Activated T-cell treated with anti-CD3 and anti-CD28 coated beads, Interleukin-2, amount 50 U/mL, for 4 hours (primary cell): Measurements from ENCODE around the gene SLC1A7. TPM values are rescaled to one million over a fixed set of nuclear protein-coding genes. Genes with fewer than 3 reads are reported as not detected.

Source experiments
- ATAC-seq, 2 donors: fragments of 200-7000 bp; cut with Tn5 transposase; one replicate each; pipeline ENCODE4 v1.10.0; 2021
- DNase-seq: peaks from one replicate; pipeline ENCODE4 v3.0.0-alpha.2; 2020
- H3K27me3 Mint-ChIP-seq: one replicate; pipeline ENCODE4 v1.8.0; 2021; ENCODE audit warnings: low read depth, mixed read lengths
- H3K36me3 Mint-ChIP-seq: one replicate; pipeline ENCODE4 v1.8.0; 2022; ENCODE audit warnings: mixed read lengths; ENCODE audit not compliant: insufficient read depth
- H3K4me1 Mint-ChIP-seq: one replicate; pipeline ENCODE4 v1.8.0; 2021; ENCODE audit warnings: low read depth, mixed read lengths
- H3K4me3 Mint-ChIP-seq: one replicate; pipeline ENCODE4 v1.8.0; 2021; ENCODE audit warnings: mild to moderate bottlenecking, moderate library complexity, mixed read lengths
- H3K9me3 Mint-ChIP-seq: one replicate; pipeline ENCODE4 v1.8.0; 2021; ENCODE audit warnings: mixed read lengths
- total RNA-seq, 3 donors: library from RNA; stranded (reverse); gene quantifications; one replicate each; pipeline ENCODE4 v1.2.1, GENCODE V29; 2021

The SLC1A7 gene
- total RNA-seq, 3 donors from 2014 or later = not detected

DNA sequence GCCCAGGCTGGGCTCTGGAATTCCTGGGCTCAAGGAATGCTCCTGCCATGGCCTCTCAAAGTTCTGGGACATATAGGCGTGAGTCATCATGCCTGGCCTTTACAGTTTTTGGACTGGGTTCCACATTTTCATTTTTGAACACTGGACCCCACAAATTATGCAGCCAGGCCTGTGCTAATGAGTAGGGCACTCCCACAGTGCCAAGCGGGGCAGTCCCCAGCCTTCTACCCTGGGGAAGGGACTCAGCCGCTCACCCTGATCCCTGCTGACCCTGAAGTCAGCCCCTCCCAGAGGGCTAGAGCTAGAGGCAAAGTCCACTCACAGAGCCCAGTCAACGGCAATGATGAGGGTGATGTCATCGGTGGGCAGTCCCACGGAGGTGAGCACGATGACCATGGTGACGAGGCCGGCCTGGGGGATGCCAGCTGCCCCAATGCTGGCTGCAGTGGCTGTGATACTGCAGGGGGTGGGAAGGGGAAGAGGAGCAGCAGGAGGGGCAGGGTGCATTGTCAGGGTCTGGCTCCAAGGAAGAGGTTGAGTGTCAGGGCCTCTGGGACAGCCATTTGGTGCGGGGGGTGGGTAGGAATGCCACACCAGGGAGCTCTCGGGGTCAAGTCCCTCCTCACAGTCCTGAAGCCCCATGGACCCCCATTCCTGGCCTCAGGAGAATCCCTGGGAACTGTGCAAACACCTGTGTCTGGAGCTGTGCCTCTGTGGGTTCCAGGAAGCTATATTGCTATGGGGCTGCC lies 52.8 kb downstream of the SLC1A7 start:
- Mint-ChIP-seq H3K36me3 (no peaks in the 10 kb centered on the region), H3K4me3 (no peak overlapping the region), H3K9me3 (no peaks in the 10 kb centered on the region), H3K27me3 (no peaks in the 10 kb centered on the region), H3K4me1 (no peaks in the 10 kb centered on the region)
- DNase-seq (no peak), ATAC-seq (no peak)

- no peaks in the 10 kb centered on the region for H3K9me3 Mint-ChIP-seq
- H3K4me3 Mint-ChIP-seq = no peak overlapping the region
- H3K4me1 Mint-ChIP-seq = peaks cover 3% of the 10 kb centered on the region
- ATAC-seq = no peak
- no peaks in the 10 kb centered on the region for H3K27me3 Mint-ChIP-seq
- H3K36me3 Mint-ChIP-seq = no peaks in the 10 kb centered on the region
- DNase-seq = no peak
Observed at GRCh38 chr1:53088616-53089300, 53.7 kb downstream of the SLC1A7 start.

GRCh38 chr1:53087332-53088285 lies 54.8 kb downstream of the SLC1A7 start:
- no peak for DNase-seq
- H3K36me3 Mint-ChIP-seq = no peaks in the 10 kb centered on the region
- no peak overlapping the region for H3K4me3 Mint-ChIP-seq
- no peaks in the 10 kb centered on the region for H3K9me3 Mint-ChIP-seq
- no peak for ATAC-seq
- H3K27me3 Mint-ChIP-seq = no peaks in the 10 kb centered on the region
- H3K4me1 Mint-ChIP-seq = peaks cover 3% of the 10 kb centered on the region

DNA sequence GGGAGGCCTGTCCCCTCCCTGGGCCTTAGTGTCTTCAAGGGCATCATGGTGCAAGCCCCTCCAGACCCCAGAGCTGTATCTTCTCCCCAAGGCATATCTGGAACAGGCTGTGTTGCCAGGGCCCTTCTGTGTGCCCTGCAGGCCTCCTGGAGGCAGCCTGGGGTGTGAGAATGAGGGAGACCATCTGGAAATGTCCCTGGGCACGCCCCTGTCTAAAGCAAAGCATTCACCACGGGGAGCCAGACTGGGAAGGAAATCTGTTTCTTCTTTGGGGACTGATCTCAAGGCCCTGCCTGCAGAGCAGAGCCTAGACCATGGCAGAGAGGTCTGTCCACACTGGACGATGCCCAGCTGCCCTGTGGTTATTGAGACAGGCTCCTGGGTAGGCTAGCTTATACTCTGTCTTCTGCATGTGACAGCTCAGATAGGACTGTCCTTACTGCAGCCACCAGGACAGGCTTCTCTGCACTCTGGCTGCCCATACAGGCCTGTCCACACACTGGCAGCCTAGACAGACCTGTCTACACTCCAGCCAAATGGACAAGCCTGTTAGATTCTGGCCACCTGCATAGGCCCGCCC lies 55.9 kb downstream of the SLC1A7 start:
- Mint-ChIP-seq H3K27me3 (no peaks in the 10 kb centered on the region), H3K4me1 (peaks cover 3% of the 10 kb centered on the region), H3K9me3 (no peaks in the 10 kb centered on the region), H3K4me3 (no peak overlapping the region), H3K36me3 (no peaks in the 10 kb centered on the region)
- ATAC-seq (no peak), DNase-seq (no peak)

GRCh38 chr1:53085405-53085804 lies 57.0 kb downstream of the SLC1A7 start:
- no peaks in the 10 kb centered on the region for H3K9me3 Mint-ChIP-seq
- ATAC-seq (no peak), DNase-seq (no peak)
- H3K36me3 Mint-ChIP-seq = no peaks in the 10 kb centered on the region
- H3K4me1 Mint-ChIP-seq = peaks cover 3% of the 10 kb centered on the region
- no peak overlapping the region for H3K4me3 Mint-ChIP-seq
- no peaks in the 10 kb centered on the region for H3K27me3 Mint-ChIP-seq

GRCh38 chr1:53084589-53084971 lies 57.9 kb downstream of the SLC1A7 start:
- Mint-ChIP-seq H3K4me1 (peaks cover 3% of the 10 kb centered on the region), H3K36me3 (no peaks in the 10 kb centered on the region), H3K27me3 (no peaks in the 10 kb centered on the region), H3K4me3 (no peak overlapping the region), H3K9me3 (no peaks in the 10 kb centered on the region)
- DNase-seq = no peak
- peak in 1 of 2 donors; percentile 28 for ATAC-seq

GRCh38 chr1:53083636-53084588 lies 58.5 kb downstream of the SLC1A7 start:
- DNase-seq (no peak), ATAC-seq (no peak)
- Mint-ChIP-seq H3K9me3 (no peaks in the 10 kb centered on the region), H3K4me1 (peaks cover 3% of the 10 kb centered on the region), H3K36me3 (no peaks in the 10 kb centered on the region), H3K27me3 (no peaks in the 10 kb centered on the region), H3K4me3 (no peak overlapping the region)

- no peak overlapping the region for H3K4me3 Mint-ChIP-seq
- ATAC-seq = no peak
- no peaks in the 10 kb centered on the region for H3K27me3 Mint-ChIP-seq
- H3K36me3 Mint-ChIP-seq = no peaks in the 10 kb centered on the region
- no peaks in the 10 kb centered on the region for H3K9me3 Mint-ChIP-seq
- peaks cover 3% of the 10 kb centered on the region for H3K4me1 Mint-ChIP-seq
- DNase-seq = no peak
Observed at GRCh38 chr1:53082826-53083455, 59.5 kb downstream of the SLC1A7 start.

DNA sequence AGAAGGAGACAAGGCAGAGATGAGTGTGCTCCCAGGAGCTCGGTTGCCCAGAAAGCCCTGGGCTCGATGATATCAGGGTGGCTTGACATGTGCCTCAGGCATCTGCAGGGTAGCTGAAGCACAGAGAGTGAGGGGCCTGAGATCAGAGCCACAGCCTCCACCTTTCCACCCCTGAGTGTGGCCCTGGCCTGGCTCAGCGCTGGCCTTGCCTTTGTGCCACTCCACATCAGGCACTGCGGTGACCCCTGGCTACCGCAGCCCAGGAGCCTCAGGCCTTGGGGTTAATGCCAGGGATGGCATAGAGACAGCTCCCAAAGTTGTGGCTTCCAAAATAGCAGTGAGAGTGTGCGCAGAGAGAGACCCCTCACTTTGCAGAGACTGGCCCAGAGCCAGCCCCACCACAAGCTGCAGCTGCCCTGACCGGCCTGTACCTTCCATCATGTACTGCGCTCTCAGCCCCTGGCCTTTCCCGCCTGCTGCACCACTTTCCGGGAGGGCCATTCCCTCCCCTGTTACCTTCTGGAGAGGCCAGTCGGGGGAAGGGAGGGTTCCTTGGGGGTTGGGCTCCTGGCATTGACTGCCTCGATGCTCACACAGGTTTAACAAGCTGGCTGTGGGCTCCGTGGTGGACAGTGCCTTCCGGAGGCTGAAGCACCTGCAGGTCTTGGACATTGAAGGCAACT lies 60.9 kb downstream of the SLC1A7 start:
- no peak for ATAC-seq
- no peaks in the 10 kb centered on the region for H3K36me3 Mint-ChIP-seq
- H3K4me1 Mint-ChIP-seq = peaks cover 3% of the 10 kb centered on the region
- H3K4me3 Mint-ChIP-seq = no peak overlapping the region
- H3K27me3 Mint-ChIP-seq = no peaks in the 10 kb centered on the region
- no peaks in the 10 kb centered on the region for H3K9me3 Mint-ChIP-seq
- no peak for DNase-seq

DNA sequence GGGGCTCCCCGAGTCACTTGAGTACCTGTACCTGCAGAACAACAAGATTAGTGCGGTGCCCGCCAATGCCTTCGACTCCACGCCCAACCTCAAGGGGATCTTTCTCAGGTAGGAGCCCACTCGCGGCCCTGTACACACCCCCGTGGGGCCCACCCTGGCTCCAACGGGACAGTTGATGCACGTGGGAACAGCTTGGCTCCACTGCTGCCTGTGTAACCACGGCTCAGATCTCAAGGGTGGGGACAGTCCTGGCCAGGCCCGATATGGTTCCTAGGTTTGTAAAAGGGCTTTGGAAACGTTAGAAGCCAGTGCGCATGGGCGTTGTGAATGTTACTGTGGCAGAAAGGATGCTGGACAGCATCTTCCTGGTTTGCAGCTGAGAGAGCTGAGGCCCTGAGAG lies 61.7 kb downstream of the SLC1A7 start:
- no peaks in the 10 kb centered on the region for H3K36me3 Mint-ChIP-seq
- peaks cover 3% of the 10 kb centered on the region for H3K4me1 Mint-ChIP-seq
- DNase-seq (no peak), ATAC-seq (no peak)
- no peaks in the 10 kb centered on the region for H3K9me3 Mint-ChIP-seq
- H3K4me3 Mint-ChIP-seq = no peak overlapping the region
- H3K27me3 Mint-ChIP-seq = no peaks in the 10 kb centered on the region

DNA sequence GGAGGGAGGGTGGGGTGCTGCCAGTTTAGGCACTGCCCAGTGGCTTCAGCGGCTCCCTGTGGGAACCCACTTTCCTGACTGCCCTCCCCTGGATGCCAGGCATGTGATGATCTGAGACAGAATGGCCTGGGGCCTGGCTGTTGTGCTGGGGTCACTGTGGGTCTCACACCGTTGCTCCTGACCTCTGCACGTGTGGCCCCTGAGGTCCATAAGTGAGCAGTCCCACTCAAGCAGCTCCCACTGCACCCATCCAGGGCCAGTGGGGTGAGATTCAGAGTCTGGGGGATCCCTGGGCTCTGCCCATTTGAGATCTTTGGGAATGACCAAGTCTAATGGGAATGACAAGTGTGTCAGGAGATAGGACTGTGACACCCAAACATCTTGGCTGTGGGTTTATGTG lies 62.4 kb downstream of the SLC1A7 start:
- no peaks in the 10 kb centered on the region for H3K36me3 Mint-ChIP-seq
- DNase-seq (no peak), ATAC-seq (no peak)
- H3K4me3 Mint-ChIP-seq = no peak overlapping the region
- H3K4me1 Mint-ChIP-seq = peaks cover 3% of the 10 kb centered on the region
- H3K9me3 Mint-ChIP-seq = no peaks in the 10 kb centered on the region
- H3K27me3 Mint-ChIP-seq = no peaks in the 10 kb centered on the region

DNA sequence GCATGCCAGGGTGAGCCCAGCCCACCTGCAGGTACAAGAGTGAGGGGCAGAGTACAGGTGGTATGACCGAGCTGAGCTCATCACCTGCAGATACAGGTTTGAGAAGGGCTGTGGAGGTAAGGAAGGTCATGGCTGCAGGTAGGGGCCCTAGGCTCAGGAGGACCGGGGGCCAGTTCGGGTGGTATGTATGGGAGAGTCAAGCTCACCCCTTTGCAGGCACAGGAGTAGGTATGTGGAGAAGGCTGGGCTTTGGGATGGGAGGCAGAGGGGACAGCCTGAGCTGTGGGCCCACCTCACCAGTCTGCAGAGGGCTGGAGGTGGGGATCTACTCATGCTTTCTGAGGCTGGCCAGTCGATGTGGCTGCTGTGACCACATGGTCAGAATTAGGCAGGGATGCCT lies 63.2 kb downstream of the SLC1A7 start:
- Mint-ChIP-seq H3K27me3 (no peaks in the 10 kb centered on the region), H3K4me1 (peaks cover under 1% of the 10 kb centered on the region), H3K9me3 (no peaks in the 10 kb centered on the region), H3K36me3 (no peaks in the 10 kb centered on the region), H3K4me3 (no peak overlapping the region)
- no peak for DNase-seq
- no peak for ATAC-seq
